NCI-H2171 (cell line): Measurements from ENCODE around the gene CSTB.

Source experiments
- DNase-seq: peaks from one replicate; lab custom pipeline; 2025; lab: John Stamatoyannopoulos, UW

CSTB gene

DNA sequence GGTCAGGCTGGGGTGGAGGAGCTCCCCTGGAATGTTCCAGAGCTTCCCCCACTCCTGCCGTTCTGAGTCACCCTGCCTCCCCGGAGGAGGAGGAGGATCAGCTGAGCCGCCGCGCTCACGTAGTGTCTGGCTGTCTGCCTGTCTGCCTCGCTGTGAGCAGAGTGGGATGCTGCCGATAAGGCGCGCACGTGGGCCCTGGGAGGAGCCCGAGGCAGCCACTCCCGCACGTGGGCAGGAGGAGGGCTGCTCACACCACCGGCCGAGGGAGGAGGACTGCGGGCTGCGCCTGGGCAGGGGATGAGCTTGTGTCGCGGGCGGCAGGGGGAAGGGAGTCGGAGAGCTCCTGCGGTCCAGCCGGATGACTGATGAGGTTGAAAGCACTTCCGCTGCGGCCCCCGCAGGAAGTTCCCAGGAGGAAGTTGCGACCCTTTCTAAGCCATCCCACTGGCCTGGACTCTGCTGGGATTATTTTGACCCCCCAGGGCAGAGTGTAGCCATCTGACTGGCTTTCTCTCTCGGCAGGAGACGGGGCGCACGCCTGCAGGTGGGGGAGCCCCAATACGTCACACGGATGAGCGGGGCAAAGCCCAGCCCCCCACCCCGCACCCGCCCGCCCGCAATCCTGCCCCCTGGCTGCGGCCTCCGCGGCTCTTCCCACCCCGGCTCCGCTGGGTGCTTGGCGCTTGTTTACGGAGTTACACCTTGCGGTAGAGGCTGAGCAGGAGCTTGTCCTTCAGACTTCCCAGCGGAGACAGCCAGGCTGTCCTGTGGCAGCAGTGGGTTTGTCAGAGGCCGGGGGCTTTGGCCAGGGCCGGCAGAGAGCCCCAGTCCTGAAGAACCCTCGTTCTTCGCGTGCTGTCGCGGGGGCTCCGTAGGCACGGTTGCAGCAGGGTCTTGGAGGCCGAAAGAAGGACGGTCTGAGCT lies 47.4 kb downstream of the CSTB start:
- DNase-seq, result peak; percentile 87

DNA sequence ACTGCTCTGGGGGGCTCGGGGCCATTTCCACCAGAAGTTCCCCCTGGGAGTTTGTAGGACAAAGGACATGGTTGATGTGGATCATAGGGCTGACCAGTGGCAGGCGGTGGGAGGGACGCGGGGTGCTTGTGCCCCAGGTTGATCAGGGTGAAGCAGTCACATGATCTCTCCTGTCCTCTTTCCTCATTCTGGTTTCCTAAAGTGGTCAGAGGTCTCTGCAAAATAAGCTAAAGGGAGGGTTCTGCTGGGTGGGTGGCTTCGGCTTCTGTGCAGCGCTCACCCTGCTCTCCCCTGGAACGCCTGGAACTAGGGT lies 48.0 kb downstream of the CSTB start:
- DNase-seq, result no peak

DNA sequence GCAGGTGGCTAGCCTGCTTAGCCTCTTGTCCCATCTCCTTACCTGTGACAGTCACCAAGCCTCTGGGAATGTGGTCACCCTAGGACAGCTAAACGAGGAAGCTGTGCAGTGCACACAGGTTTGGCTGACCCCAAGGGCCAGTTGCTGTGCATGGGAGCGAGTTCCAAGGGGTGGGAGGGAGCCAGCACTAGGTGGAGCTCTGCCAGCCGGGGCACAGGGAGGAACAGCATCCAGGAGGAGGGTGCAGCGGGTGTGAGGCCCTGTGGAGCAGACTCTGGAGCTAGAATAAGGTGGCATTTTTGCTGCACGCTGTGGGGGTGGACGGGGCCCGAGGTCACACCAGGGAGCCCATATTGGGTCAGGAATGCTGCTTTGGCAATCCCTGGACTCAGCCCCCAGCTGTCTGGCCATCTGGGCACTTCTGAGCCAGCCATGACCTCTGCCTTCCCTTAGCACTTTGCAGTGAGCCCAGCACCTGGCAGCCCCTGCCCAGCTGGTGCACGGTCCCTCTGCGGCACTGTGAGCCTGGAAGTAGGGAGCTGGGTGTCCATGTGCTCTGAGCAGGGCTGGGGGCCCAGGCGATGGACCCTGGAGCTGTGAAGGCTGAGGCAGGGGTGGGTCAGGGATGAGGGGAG lies 48.5 kb downstream of the CSTB start:
- DNase-seq, result no peak

- no peak for DNase-seq
These were observed 49.2 kb downstream of the CSTB start for GRCh38 chr21:43726686-43727518.
